ENCODE measurements around the gene KCNQ1OT1. TPM values are rescaled to one million over a fixed set of nuclear protein-coding genes. Genes with fewer than 3 reads are reported as not detected.
"Not testable (repeated sequence)": the region's sequence is repeated elsewhere in the genome, so short reads cannot be mapped to it uniquely, and the experiment has no call there.

KCNQ1OT1 gene
- total RNA-seq, 1 experiment from 2014 or later: 0.72 TPM

DNA sequence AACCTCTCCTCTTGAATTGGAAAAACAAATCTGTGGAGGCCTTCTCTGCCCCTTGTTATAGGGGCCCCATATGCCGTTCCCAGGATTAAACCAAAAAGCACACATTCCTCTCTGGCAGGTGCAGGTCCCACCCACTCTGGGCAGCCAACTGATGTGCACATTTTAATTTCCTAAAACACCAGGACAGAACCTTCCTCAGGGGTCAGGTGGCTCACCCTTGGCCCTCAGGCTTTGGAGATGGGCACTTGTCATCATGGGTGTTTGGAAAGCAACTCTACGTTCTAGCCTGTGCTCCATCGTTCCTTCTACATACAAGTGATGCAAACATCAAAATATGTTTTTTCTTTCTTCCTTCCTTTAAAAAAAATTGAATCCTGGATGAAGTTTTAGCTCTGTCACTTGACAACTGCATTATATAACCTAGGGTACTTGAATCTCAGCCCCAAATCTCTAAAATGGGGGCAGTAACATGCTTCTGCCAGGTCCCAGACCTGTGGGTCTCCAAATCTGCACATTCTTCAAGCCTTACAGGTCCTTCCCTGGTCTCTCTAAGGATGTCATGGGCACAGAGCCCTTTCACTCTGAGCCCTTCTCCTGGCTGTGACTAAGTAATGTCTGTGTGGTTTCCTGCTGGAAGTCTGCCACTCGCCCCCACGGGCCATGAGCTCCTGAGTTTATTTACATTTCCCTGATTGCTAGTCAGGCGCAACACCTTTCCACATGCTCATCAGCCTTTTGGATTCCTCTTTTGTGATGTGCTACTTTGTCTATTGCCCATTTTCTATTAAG, 43.8 kb downstream of the KCNQ1OT1 start:
- no peak for DNase-seq (ENCODE audit: extremely low read depth, low read depth)

DNA sequence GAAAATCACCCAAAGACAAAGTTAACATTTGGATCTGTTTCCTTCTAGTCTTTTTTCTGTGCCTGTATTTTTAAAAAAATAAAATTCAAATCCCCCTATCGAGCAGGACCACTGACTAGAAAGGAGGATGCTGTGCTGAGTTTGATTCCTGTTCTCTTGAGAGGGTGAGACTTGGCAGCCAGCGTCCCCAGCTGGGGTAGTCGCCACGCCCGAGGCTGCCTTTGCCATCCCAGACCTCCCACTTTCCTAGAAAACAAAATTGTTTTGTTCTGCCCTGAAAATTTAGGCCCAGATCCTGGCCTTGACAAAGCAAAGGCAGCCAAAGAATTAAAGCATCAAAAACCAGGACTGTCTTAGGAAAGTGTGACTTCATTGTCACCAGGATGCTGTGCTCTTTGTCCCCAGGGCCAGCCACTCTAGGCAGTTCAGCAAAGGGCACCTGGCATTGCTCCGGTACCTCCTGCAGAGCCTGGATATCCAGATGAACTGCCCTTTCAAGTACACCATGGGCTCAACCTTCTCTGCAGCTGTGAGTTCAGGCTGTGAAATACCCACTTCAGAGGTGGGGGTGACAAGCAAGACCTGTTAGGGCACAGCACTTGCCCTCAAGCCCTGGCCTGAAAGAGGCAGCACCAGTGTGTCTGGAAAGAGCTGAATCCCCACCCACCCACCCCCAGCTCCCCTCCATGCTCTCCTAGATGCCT, 44.6 kb downstream of the KCNQ1OT1 start:
- no peak for DNase-seq (ENCODE audit: extremely low read depth, low read depth)

DNA sequence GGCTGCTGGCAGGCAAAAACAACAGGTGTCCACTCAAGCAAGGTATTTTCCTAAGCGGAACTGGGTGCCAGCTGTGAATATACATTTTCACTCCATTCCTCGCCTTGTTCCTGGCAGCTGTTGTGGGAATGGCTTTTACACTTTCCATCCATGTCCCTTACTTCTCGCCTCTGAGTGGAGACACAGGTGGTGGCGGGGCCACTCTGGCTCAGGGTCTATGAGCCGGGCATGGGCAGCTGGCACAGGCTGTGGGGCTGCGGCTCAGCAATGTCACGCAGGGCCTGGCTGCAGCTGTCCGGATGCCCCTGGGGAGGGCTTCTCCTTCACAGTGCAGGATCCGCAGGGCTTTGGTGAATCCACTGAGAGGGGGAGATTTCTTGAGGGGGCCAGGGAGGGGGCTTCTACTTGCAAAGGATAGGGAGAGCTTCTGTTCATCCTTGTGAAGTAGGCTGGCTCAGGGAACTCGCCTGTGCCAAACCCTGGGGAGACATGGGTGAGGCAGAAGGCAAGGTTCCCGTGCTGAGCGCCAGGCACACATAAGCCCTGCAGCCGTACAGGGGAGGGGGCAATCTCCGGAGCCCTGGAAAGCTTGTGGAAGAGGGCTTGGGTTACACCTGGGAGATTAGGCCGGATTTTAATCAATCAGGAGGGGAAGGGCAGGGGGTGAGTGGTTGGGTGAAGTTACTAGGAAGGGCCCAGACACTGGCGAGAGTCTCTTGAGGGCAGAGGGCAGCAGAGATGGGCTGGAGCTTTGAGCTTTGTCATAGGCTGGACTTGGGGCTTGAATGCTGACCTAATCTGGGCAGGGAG, 45.7 kb downstream of the KCNQ1OT1 start:
- DNase-seq (ENCODE audit: extremely low read depth, low read depth): no peak

DNA sequence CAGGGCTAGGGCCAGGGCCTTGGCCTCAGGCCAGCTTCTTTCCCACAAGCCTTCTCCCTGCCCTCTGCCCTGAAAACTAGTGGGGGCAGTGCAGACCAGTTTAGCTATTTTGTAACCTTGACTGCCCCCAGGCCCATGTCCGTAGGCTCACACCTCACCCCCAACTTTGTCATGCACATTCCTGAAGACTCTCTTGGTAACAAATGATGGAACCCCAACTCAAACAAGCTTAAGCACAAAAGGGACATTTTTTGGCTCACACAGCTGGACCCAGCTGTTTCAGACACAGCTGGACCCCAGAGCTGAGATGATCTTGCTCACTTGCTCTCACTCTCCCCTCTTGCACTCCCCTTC, 46.6 kb downstream of the KCNQ1OT1 start:
- no peak for DNase-seq (ENCODE audit: extremely low read depth, low read depth)

DNA sequence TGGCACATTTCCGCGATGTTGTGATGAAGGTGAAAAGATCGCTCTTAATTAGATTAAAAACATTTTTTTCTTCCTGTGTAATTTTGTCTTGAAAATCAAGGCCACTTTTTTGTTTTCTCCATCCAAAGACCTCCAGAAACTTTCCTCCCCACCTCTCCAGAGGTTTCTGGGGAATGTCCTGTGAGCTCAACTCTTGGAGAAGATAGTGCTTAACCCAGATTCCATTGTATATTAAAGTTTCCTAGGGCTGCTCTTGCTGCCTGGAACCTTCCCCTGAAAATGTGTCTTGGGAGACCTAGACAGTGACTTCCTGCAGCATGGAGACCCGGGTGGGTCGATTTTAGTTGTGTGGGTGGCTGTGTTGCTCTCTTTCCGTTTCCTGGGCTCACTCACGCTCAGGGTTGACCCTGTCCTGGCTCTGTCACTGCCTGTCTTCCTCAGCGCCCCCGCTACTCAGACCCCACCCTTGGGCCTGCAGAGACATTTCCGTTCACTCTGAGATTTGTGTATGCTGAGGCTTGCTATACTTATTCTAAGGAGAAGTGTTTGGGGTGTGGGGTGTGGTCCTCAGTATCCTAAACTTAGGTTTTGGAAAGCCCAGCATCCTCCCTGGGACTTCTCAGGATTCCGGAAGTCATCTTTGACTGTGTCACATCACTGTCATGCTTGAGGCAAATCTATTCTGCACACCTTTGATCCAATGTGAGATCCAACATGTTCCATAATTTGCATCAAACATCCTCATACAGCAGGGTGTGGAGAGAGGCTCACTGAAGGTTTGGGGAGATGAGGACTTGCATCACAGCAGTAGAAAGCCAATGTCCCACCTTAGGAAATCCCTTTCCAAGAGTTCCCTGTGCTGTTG, 47.2 kb downstream of the KCNQ1OT1 start:
- DNase-seq (ENCODE audit: extremely low read depth, low read depth): no peak

DNA sequence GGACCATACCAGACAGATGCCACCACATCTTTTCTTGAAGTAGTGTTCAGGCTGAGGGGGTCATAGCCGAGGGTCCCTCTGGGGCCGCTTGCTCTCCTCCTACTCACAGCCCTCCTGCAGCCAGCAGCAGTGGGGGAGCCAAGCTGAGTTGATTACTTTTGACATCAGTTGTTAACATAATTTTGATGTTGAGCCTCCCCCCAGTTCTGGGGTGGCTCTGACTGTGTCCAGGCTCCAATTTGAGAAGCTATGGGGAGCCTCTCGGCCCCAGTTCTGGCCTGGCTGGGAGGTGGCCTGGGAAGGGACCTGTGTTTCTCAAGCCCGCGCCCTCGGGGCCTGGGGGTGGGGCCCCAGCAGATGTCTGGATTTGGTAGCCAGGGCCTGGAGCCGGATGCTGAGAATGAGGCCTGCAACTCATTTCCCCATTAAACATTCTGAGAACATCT, 47.9 kb downstream of the KCNQ1OT1 start:
- no peak for DNase-seq (ENCODE audit: extremely low read depth, low read depth)

DNA sequence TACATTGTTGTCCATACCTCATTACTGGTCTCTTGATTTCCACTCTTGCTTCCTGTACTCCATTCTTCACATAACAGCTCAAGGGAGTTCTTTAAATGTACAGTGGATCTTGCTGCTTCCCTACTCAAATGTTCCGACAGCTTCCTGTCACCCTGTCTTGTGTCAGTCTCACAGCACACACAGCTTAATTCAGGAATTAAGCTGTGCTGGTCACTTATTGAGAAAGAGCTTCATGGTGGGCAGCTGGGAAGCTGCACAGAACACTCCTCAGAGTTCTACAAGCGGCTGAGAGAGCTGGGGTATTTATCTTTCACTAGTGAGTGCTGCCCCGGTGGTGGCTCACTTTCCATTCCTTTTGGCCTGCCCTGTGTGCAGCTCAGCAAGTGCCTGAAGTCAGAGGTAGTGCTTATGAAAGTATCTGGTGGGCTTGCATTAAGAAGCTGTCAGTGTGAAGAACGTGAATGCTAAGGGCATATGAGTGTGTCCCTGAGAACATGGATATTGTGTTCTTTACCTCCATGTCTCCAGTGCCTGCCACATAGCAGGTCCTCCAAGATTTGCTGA, 48.7 kb downstream of the KCNQ1OT1 start:
- no peak for DNase-seq (ENCODE audit: extremely low read depth, low read depth)

DNA sequence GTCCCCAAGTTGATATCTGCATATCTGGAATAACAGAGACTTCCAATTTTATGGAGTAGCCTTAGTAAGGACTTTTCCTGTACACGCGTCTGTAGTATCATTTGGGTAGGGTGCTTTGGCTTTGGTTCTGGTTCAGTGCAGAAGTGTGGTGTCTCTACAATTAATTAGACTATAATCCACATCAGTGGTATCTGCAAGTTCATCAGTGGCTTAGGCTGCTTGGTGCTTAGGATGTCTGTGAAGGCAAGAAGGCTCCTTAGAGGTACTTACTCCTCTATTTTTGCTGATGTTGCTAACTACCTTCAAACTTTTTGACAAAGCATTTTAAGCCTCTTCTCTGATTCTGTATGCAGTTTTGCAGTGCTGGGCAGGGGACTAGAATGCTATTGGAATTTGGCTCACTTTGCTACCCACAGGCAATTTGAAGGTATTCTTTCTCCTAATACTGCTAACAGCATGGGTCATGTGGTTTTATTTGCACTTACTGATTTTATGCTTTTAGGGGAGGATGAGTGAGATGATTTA, 49.4 kb downstream of the KCNQ1OT1 start:
- DNase-seq (ENCODE audit: extremely low read depth, low read depth): no peak

DNA sequence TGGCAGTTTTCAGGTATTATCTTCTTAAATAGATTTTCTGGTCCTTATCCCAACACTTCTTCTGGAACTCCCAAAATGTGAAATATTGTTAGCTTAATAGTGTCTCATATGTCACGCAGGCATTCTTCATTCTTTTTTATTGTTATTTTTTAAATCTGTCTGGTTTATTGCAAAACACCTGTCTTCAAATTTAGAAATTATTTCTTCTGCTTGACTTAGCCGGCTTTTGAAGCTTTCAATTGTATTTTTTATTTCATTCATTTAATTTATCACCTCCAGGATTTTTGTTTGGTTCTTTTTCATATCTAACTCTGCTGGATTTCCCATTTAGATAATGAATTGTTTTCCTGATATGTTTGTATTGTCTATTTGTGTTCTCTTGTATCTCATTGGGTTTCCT, 49.9 kb downstream of the KCNQ1OT1 start:
- DNase-seq (ENCODE audit: extremely low read depth, low read depth): no peak

DNA sequence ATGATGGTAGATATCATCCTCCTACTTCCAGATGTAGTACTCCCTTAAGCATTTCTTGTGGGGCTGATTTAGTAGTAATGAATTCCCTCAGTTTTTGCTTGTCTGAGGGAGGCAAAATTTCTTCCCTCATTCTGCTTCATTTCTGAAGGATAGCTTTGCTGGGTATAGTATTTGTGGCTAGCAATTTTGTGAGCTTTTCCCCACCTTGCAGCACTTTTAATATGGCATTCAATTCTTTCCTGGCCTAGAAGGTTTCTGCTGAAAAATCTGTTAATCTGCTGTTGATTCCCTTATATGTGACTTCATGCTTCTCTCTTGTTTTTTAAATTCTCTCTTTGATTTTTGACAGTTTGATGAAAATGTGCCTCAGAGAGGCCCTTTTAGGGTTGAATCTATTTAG, 50.4 kb downstream of the KCNQ1OT1 start:
- no peak for DNase-seq (ENCODE audit: extremely low read depth, low read depth)

DNA sequence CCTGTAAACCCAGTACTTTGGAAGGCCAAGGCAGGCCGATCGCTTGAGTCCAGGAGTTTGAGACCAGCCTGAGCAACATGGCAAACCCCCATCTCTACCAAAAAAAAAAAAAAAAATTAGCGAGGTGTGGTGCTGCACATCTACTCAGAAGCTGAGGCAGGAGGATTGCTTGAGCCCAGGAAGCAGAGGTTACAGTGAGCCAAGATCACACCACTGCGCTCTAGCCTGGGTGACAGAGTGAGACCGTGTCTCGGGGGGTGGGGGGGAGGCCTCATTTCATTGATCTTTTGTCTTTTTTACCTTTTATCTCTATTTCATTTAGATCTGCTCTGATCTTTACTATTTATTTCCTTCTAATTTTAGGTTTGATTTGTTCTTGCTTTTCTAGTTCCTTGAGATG, 51.8 kb downstream of the KCNQ1OT1 start:
- no peak for DNase-seq (ENCODE audit: extremely low read depth, low read depth)

DNA sequence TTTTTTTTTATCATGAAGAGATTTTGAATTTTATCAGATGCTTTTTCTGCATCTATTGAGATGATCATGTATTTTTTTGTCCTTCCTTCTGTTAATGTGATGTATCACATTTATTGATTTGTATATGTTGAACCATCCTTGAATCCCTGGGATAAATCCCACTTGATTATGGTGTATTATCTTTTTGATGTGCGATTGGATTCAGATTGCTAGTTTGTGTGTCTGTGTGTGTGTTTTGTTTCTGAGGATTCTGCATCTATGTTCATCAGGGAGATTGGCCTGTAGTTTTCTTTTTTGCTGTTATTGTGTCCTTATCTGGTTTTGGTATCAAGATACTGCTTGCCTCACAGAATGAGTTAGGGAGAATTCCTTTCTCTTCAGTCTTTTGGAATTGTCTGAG, 52.6 kb downstream of the KCNQ1OT1 start:
- no peak for DNase-seq (ENCODE audit: extremely low read depth, low read depth)

DNA sequence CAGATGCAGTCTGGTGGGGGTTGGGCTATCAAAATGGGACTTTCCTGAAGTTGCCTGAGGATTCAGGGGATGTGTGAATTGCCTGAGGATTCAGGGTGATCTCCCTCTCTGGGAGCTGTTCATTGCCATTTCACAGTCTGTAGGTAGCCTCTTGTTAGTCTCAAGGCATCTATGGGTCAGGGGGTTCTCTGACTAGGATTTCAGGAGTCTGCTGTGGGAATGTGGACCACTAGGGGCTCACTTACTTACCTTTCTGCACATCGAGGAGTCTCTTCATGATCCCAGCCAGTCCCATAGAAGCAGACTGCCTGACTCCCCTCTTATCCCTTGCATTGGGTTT, 54.0 kb downstream of the KCNQ1OT1 start:
- no peak for DNase-seq (ENCODE audit: extremely low read depth, low read depth)

DNA sequence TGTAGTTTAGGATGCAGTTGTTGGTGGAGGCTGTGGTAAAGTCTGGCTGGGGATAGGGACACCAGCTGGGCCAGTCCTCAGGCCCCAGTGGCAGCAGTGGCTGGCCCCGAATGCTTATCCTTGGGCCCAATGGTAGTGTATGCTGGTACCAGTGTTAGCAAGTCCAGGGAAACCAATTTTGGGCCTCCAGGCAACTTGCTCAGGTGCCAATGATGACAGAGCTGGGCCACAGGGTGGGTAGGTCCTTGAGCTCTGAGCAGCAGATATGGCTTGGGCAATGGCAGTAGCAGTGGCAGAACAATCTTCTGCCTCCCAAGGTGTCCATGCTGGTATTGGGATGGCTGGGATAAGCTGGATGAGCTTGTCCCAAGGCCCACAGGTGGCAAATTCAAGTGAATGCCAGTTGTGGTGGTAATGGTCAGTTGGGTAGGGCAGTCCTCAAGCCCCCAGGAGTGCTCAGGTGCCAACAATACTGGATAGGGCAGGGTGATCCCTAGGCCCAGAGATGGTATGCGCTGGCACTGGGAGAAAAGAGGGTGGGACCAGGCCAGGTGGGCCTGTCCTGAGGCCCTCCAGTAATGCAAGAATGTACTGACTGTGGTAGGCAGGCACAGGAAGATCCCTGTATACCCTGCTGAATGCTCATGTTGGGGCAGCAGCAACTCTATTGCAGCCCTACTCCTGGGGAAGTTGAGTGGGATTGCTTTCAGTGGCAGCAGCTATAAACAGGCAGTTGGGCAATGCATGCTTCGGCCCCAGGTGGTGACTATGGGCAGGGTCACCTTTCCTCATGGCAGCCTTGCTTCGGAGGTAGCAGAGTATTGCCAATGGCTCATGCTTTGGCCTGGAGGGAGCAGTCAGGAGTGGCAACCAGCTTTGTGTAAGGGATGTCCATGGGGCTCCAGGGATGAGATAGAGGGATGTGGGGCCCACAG, 54.7 kb downstream of the KCNQ1OT1 start:
- DNase-seq (ENCODE audit: extremely low read depth, low read depth): no peak

DNA sequence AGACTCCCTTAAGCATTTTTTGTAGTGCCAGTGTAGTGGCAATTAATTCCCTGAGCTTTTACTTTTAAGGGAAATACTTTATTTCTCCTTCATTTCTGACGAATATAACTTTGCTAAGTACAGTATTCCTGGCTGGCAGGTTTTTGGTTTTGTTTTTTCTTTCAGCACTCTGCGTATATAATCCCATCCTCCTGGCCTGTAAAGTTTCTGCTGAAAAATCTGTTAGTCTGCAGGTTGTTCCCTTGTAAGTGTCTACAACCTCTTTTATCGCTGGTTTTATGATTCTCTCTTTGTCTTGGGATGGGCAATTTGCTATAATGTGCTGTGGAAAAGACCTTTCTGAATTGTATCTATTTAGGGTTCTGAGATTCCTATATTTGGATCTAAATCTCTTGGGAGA, 56.0 kb downstream of the KCNQ1OT1 start:
- DNase-seq (ENCODE audit: extremely low read depth, low read depth): no peak

DNA sequence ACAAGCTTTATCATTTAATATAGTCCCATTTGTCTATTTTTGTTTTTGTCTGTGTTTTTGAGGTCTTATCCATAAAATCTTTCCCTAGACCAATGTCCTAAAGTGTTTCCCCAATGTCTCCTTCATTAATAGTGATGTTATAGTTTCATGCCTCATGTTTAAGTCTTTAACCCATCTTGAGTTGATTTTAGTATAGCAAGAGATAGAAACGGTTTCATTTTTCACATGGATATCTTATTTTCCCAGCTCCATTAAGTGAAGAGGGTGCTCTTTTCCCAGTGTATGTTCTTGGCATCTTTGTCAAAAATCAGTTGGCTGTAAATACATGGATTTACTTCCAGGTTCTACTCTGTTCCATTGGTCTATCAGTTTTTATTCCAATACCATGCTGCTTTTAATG, 58.2 kb downstream of the KCNQ1OT1 start:
- DNase-seq (ENCODE audit: extremely low read depth, low read depth): no peak

DNA sequence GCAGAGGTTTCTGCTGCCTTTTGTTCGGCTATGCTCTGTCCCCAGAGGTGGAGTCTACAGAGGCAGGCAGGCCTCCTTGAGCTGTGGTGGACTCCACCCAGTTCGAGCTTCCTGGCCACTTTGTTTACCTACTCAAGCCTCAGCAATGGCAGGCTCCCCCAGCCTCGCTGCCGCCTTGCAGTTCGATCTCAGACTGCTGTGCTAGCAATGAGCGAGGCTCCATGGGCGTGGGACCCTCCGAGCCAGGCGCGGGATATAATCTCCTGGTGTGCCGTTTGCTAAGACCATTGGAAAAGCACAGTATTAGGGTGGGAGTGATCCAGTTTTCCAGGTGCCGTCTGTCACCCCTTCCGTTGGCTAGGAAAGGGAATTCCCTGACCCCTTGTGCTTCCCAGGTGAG, 60.0 kb downstream of the KCNQ1OT1 start:
- not testable (repeated sequence) for DNase-seq (ENCODE audit: extremely low read depth, low read depth)

DNA sequence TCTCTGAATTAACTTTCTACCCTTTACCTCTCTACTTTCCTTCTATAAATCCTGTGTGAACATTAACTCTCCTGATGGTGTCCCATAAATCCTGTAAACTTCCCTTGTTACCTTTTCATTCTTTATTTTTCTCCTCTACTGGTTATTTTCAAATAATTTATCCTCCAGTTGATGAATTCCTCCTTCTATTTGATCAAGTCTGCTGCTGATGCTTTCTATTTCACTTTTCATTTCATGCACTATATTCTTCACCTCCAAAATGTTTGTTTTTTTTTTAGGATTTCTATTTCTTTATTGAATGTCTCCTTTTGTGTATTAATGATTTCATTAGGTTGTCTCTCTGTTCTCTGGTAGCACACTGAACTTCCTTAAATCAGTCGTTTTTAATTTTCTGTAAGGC, 68.6 kb downstream of the KCNQ1OT1 start:
- no peak for DNase-seq (ENCODE audit: extremely low read depth, low read depth)

DNA sequence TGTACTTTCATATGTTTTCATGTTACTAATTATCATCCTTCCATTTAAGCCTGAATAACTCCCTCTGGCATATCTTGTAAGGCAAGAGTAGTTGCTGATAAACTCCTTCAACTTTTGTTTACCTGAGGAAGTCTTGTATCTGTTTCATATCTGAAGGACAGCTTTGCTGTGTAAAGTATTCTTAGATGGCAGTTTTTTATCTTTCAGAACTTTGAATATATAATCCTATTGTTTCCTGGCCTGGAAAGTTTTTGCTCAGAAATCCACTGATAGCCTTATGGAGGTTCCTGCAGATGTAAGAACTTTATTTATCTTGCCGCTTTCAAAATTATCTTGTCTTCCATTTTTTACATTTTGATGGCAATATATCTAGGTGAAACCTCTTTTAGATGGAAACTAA, 69.1 kb downstream of the KCNQ1OT1 start:
- no peak for DNase-seq (ENCODE audit: extremely low read depth, low read depth)

Measured in NCI-H460 (cell line).